ES-I3 (cell line): Measurements from ENCODE around the gene SP5.

ENCODE experiments used
- H3K36me3 ChIP-seq: 2 replicates; pipeline ENCODE4 v1.6.1; 2013; ENCODE audit warnings: mild to moderate bottlenecking, low read length, control low read depth, moderate library complexity; ENCODE audit not compliant: insufficient read depth
- H3K4me1 ChIP-seq: 2 replicates; pipeline ENCODE4 v1.6.1; 2013; ENCODE audit warnings: mild to moderate bottlenecking, control low read depth, low read length; ENCODE audit not compliant: insufficient read depth
- H3K9ac ChIP-seq: 2 replicates; pipeline ENCODE4 v1.6.1; 2013; ENCODE audit warnings: low read depth, mild to moderate bottlenecking, low read length, moderate library complexity
- H3K9me3 ChIP-seq: 2 replicates; pipeline ENCODE4 v1.6.1; 2013; ENCODE audit warnings: mild to moderate bottlenecking, low read length, moderate library complexity; ENCODE audit not compliant: control insufficient read depth, insufficient read depth

The SP5 gene

GRCh38 chr2:170695521-170696410 lies 19.4 kb upstream of the SP5 start:
- no peaks in the 10 kb centered on the region for H3K9me3 ChIP-seq
- peaks cover 20% of the 10 kb centered on the region for H3K4me1 ChIP-seq
- H3K36me3 ChIP-seq = no peaks in the 10 kb centered on the region
- no peak overlapping the region for H3K9ac ChIP-seq

DNA sequence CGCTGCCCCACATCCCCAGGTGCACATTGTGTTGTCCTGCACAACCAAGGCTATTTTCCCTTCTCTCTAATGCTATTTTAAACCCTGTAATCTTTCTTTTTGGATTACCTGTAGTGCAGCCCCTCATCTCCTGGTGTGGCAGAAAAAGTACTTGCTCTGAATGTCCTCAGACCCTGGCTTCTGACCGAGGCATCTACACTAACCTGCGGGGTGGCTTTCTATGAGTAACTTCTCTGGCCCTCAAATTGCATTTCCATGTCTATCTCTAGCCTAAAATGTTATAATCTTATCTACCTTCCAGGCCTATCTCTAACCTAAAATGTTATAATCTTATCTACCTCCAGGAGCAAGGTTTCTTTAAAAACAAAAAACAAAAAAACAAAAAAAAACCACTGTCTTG lies 18.2 kb upstream of the SP5 start:
- no peaks in the 10 kb centered on the region for H3K36me3 ChIP-seq
- no peak overlapping the region for H3K9ac ChIP-seq
- H3K4me1 ChIP-seq = peaks cover 17% of the 10 kb centered on the region
- H3K9me3 ChIP-seq = no peaks in the 10 kb centered on the region

DNA sequence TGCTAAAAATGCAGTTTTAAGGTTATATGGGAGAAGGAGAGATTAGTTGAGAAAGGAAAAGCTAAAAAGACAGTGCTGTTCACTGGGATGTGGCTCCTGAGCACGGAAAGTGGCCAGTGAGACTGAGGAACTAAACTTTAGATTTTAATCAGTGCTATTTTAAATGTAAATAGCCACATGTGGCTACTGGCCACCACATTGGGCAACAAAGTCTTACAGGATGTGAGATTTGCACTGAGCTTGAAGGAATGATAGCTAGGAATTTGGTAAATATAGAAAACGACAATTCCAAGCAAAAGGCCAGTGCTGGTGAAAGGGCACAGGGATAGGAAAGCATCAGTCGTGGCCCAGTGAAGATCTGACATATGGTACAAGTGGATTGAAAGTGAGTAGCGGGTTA lies 14.1 kb upstream of the SP5 start:
- Histone ChIP-seq H3K36me3 (no peaks in the 10 kb centered on the region), H3K4me1 (peaks cover 19% of the 10 kb centered on the region), H3K9ac (no peak overlapping the region), H3K9me3 (peaks cover 6% of the 10 kb centered on the region)

DNA sequence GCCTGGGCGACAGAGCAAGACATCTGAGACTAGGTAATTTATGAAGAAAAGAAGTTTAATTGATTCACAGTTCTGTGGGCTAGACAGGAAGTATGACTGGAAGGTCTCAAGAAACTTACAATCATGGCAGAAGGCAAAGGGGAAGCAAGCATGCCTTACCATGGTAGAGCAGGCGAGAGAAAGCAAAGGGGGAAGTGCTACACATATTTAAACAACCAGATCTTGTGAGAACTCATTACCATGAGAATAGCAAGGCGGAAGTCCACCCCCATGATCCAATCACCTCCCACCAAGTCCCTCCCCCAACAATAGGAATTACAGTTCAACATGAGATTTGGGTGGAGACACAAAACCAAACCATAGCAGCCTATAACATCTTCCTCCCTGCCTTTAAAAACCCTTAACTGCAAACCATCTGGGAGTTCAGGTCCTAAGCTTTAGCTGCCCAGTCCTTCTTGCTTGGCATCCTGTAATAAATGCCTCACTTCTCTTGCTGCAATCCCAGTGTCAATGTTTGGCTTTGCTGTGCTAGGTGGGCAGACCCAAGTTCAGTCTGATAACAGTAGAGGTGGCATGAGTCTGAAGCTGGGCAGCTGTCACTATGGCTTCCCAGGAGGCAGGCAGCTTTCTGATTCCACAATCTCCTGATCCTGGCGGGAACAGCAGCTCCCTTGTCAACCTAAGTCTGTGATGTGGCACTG lies 11.2 kb upstream of the SP5 start:
- Histone ChIP-seq H3K36me3 (no peaks in the 10 kb centered on the region), H3K4me1 (peaks cover 15% of the 10 kb centered on the region), H3K9me3 (peaks cover 6% of the 10 kb centered on the region), H3K9ac (no peak overlapping the region)

GRCh38 chr2:170707821-170708795 lies 7.0 kb upstream of the SP5 start:
- Histone ChIP-seq H3K9me3 (peaks cover under 1% of the 10 kb centered on the region), H3K4me1 (peaks cover 35% of the 10 kb centered on the region), H3K9ac (peak overlapping the region; percentile 1; the same call in 1 of the 2 replicates), H3K36me3 (no peaks in the 10 kb centered on the region)

- peak overlapping the region; percentile 72; the same call in 1 of the 2 replicates for H3K9ac ChIP-seq
- H3K4me1 ChIP-seq = peaks cover 20% of the 10 kb centered on the region
- no peaks in the 10 kb centered on the region for H3K9me3 ChIP-seq
- no peaks in the 10 kb centered on the region for H3K36me3 ChIP-seq
Observed at GRCh38 chr2:170710609-170710979, 4.5 kb upstream of the SP5 start.

DNA sequence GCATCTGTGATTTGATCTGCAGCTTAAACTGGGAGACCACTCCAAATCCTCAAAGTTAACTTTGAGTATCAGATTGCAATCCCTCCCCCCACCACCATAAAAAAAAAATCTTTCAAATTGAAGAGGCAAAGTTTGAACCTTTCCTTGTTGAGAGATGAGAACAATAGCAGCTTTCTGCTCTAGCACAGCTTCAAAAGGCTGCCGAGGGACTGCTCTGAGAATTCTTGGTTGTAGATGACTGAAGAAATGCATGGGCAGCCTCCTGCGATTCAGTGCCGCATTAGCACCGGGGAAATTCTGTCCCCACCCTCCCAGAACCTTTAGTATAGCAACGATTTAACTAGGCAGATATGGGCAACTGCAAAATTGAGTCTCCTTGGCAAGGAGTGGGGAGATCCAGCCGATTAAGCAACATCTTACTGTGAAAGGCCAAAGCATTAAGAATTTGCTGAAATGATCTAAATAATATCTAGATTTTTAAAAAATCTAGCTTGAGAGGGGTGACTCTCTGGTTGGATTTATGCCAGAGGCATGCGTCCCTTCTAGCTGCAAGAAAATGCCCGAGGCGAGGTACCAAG lies 3.9 kb upstream of the SP5 start:
- Histone ChIP-seq H3K4me1 (peaks cover 20% of the 10 kb centered on the region), H3K9ac (peak overlapping the region; percentile 72; the same call in 1 of the 2 replicates), H3K36me3 (no peaks in the 10 kb centered on the region), H3K9me3 (no peaks in the 10 kb centered on the region)

GRCh38 chr2:170711774-170712652 lies 3.1 kb upstream of the SP5 start:
- no peaks in the 10 kb centered on the region for H3K36me3 ChIP-seq
- H3K9me3 ChIP-seq = no peaks in the 10 kb centered on the region
- H3K4me1 ChIP-seq = peaks cover 20% of the 10 kb centered on the region
- H3K9ac ChIP-seq = peak overlapping the region; percentile 72; the same call in 1 of the 2 replicates

DNA sequence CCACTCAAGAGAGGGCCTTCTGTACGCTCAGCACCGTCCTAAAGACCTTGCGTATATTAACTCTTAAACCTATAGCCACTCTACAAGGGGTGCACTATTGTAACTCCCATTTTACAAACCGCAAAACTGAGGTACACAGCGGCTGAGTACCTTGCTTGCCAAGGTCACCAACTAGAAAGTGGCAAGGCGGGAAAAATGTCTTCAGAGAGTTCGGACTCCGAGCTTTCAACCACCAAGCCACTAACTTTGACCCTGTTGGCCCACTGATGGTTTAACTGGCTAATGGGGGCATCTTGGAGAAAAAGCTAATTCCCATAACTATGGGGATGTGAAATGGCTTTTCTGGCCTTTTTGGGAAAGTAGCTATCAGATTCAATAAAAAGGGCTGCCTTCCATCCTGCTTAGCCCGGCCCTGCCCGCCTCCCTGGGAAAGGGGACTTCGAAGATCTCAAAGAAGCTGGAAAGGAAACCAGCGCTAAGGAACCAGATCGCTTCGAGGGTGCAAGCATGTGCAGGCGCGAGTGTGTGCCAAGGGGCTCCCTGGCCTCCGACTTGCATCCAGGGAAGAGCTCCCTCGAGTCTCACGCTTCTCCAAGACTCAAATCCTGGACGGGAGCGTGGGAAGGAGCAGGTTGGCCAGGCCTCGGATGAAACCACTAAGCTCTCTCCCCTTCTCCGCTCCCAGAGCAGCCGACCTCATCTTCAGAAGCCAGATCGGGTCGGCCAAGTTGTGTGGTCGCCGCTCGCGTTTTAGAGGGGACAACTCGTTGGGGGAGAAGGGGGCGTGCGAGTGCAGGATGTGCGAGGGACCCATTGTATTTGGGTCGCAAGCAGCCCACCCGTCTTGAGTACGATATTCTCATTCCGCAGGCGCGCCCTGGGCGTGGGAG lies 2.2 kb upstream of the SP5 start:
- H3K4me1 ChIP-seq = peaks cover 20% of the 10 kb centered on the region
- peak overlapping the region; percentile 72; the same call in 1 of the 2 replicates for H3K9ac ChIP-seq

GRCh38 chr2:170713543-170714380 lies 1.4 kb upstream of the SP5 start:
- H3K4me1 ChIP-seq = peaks cover 20% of the 10 kb centered on the region
- no peaks in the 10 kb centered on the region for H3K36me3 ChIP-seq
- peak overlapping the region; percentile 72 for H3K9ac ChIP-seq
- H3K9me3 ChIP-seq = no peaks in the 10 kb centered on the region

More for the DNA sequence above, 2.2 kb upstream of the SP5 start:
- Histone ChIP-seq H3K9me3 (no peaks in the 10 kb centered on the region), H3K36me3 (no peaks in the 10 kb centered on the region)

- H3K4me1 ChIP-seq = peaks cover 20% of the 10 kb centered on the region
- H3K9ac ChIP-seq = peak overlapping the region; percentile 72; the same call in 1 of the 2 replicates
- no peaks in the 10 kb centered on the region for H3K36me3 ChIP-seq
- no peaks in the 10 kb centered on the region for H3K9me3 ChIP-seq
Observed at GRCh38 chr2:170714381-170715061, 616 bp upstream of the SP5 start.
